Activated naive CD4-positive, alpha-beta T cell treated with anti-CD3 and anti-CD28 coated beads for 36 hours (primary cell): ENCODE measurements around the gene SPEM2. TPM values are rescaled to one million over a fixed set of nuclear protein-coding genes. Genes with fewer than 3 reads are reported as not detected.
A peak's percentile ranks its signal among the peaks of the same experiment; 100 is the strongest.
"Not testable (repeated sequence)": the region's sequence is repeated elsewhere in the genome, so short reads cannot be mapped to it uniquely, and the experiment has no call there.

Source experiments
- CTCF ChIA-PET: fragments of 350-600 bp; sonication (Branson Sonifier 250); formaldehyde crosslinking; loops from one replicate; lab custom pipeline; 2021; ENCODE audit warnings: antibody characterized with exemption; lab: Charles Lee
- DNase-seq: peaks from one replicate; pipeline ENCODE4 v3.0.0-alpha.2; 2020
- H3K27ac Mint-ChIP-seq: one replicate; pipeline ENCODE4 v1.8.0; 2021; ENCODE audit warnings: mild to moderate bottlenecking, mixed read lengths
- H3K27me3 Mint-ChIP-seq: one replicate; pipeline ENCODE4 v1.8.0; 2021; ENCODE audit warnings: low read depth, mixed read lengths
- H3K36me3 Mint-ChIP-seq: one replicate; pipeline ENCODE4 v1.8.0; 2021; ENCODE audit warnings: low read depth, mixed read lengths
- H3K4me1 Mint-ChIP-seq: one replicate; pipeline ENCODE4 v1.8.0; 2021; ENCODE audit warnings: low read depth, mixed read lengths
- H3K4me3 Mint-ChIP-seq: one replicate; pipeline ENCODE4 v1.8.0; 2021; ENCODE audit warnings: mild to moderate bottlenecking, moderate library complexity, mixed read lengths
- H3K9me3 Mint-ChIP-seq: one replicate; pipeline ENCODE4 v1.8.0; 2021; ENCODE audit warnings: mixed read lengths
- intact Hi-C: fragments of 100-400 bp; cut with micrococcal nuclease; formaldehyde crosslinking; loops from one replicate; pipeline ENCODE4 v1.15.1; 2023
- total RNA-seq, 2 experiments: library from RNA; stranded (reverse); gene quantifications; one replicate each; pipeline ENCODE4 v1.2.3, GENCODE V29; 2021

Gene SPEM2
- total RNA-seq, 2 experiments from 2014 or later: not detected

- intact Hi-C loops: no loop called here
- Mint-ChIP-seq H3K4me1 (peaks cover 5% of the 10 kb centered on the region), H3K9me3 (no peaks in the 10 kb centered on the region), H3K4me3 (no peak overlapping the region), H3K27me3 (no peaks in the 10 kb centered on the region), H3K27ac (no peak overlapping the region), H3K36me3 (peaks cover 2% of the 10 kb centered on the region)
- DNase-seq: no peak
- CTCF ChIA-PET: no interaction called here
Observed at GRCh38 chr17:7460850-7461660, 35.6 kb downstream of the SPEM2 start.

- no peaks in the 10 kb centered on the region for H3K27me3 Mint-ChIP-seq
- peaks cover 3% of the 10 kb centered on the region for H3K36me3 Mint-ChIP-seq
- no peak overlapping the region for H3K4me3 Mint-ChIP-seq
- intact Hi-C loops: no loop called here
- peaks cover 5% of the 10 kb centered on the region for H3K4me1 Mint-ChIP-seq
- no peak for DNase-seq
- H3K9me3 Mint-ChIP-seq: no peaks in the 10 kb centered on the region
- H3K27ac Mint-ChIP-seq: no peak overlapping the region
- CTCF ChIA-PET: interaction anchor here (1.1 kb wide), 1 partner anchor 15 kb away, joined by 3 read pairs; no protein-coding TSS in a partner anchor
Observed at GRCh38 chr17:7462474-7463371, 37.3 kb downstream of the SPEM2 start.

- CTCF ChIA-PET: interaction anchor here (1.1 kb wide), 1 partner anchor 14 kb away, joined by 3 read pairs; no protein-coding TSS in a partner anchor
- H3K36me3 Mint-ChIP-seq: peaks cover 3% of the 10 kb centered on the region
- H3K27me3 Mint-ChIP-seq: no peaks in the 10 kb centered on the region
- no peaks in the 10 kb centered on the region for H3K9me3 Mint-ChIP-seq
- peaks cover 5% of the 10 kb centered on the region for H3K4me1 Mint-ChIP-seq
- H3K27ac Mint-ChIP-seq: no peak overlapping the region
- DNase-seq: no peak
- H3K4me3 Mint-ChIP-seq: no peak overlapping the region
- intact Hi-C loops: no loop called here
Observed at GRCh38 chr17:7463372-7463846, 38.0 kb downstream of the SPEM2 start.

- intact Hi-C loops: no loop called here
- DNase-seq: no peak
- Mint-ChIP-seq H3K36me3 (peaks cover 3% of the 10 kb centered on the region), H3K4me3 (no peak overlapping the region), H3K4me1 (peaks cover 5% of the 10 kb centered on the region), H3K9me3 (no peaks in the 10 kb centered on the region), H3K27me3 (no peaks in the 10 kb centered on the region), H3K27ac (no peak overlapping the region)
- CTCF ChIA-PET: no interaction called here
Observed at GRCh38 chr17:7464081-7464480, 38.7 kb downstream of the SPEM2 start.

- CTCF ChIA-PET: no interaction called here
- H3K36me3 Mint-ChIP-seq: peaks cover 3% of the 10 kb centered on the region
- no peak overlapping the region for H3K27ac Mint-ChIP-seq
- no peaks in the 10 kb centered on the region for H3K9me3 Mint-ChIP-seq
- intact Hi-C loops: no loop called here
- H3K27me3 Mint-ChIP-seq: no peaks in the 10 kb centered on the region
- peaks cover 5% of the 10 kb centered on the region for H3K4me1 Mint-ChIP-seq
- no peak for DNase-seq
- no peak overlapping the region for H3K4me3 Mint-ChIP-seq
Observed at GRCh38 chr17:7465597-7466275, 40.3 kb downstream of the SPEM2 start.

- CTCF ChIA-PET: no interaction called here
- H3K27ac Mint-ChIP-seq: no peak overlapping the region
- H3K4me3 Mint-ChIP-seq: no peak overlapping the region
- H3K9me3 Mint-ChIP-seq: no peaks in the 10 kb centered on the region
- peaks cover 3% of the 10 kb centered on the region for H3K36me3 Mint-ChIP-seq
- H3K4me1 Mint-ChIP-seq: peaks cover 5% of the 10 kb centered on the region
- DNase-seq: no peak
- intact Hi-C loops: no loop called here
- H3K27me3 Mint-ChIP-seq: no peaks in the 10 kb centered on the region
Observed at GRCh38 chr17:7466318-7466638, 40.9 kb downstream of the SPEM2 start.

GRCh38 chr17:7466639-7467341 is 41.4 kb downstream of the SPEM2 start:
- intact Hi-C loops: no loop called here
- CTCF ChIA-PET: no interaction called here
- Mint-ChIP-seq H3K36me3 (peaks cover 3% of the 10 kb centered on the region), H3K9me3 (no peaks in the 10 kb centered on the region), H3K27ac (peak overlapping the region; percentile 53), H3K4me3 (no peak overlapping the region), H3K27me3 (no peaks in the 10 kb centered on the region), H3K4me1 (peaks cover 8% of the 10 kb centered on the region)
- no peak for DNase-seq

GRCh38 chr17:7467498-7467897 is 42.1 kb downstream of the SPEM2 start:
- Mint-ChIP-seq H3K9me3 (no peaks in the 10 kb centered on the region), H3K4me1 (peaks cover 11% of the 10 kb centered on the region), H3K27me3 (no peaks in the 10 kb centered on the region), H3K36me3 (peaks cover 3% of the 10 kb centered on the region), H3K4me3 (no peak overlapping the region), H3K27ac (peak overlapping the region; percentile 5)
- DNase-seq: no peak
- intact Hi-C loops: no loop called here
- CTCF ChIA-PET: no interaction called here

GRCh38 chr17:7468290-7468689 is 42.9 kb downstream of the SPEM2 start:
- H3K36me3 Mint-ChIP-seq: peaks cover 3% of the 10 kb centered on the region
- H3K9me3 Mint-ChIP-seq: no peaks in the 10 kb centered on the region
- intact Hi-C loops: no loop called here
- DNase-seq: no peak
- no peak overlapping the region for H3K27ac Mint-ChIP-seq
- no peak overlapping the region for H3K4me3 Mint-ChIP-seq
- peaks cover 13% of the 10 kb centered on the region for H3K4me1 Mint-ChIP-seq
- no peaks in the 10 kb centered on the region for H3K27me3 Mint-ChIP-seq
- CTCF ChIA-PET: interaction anchor here (0.6 kb wide), 1 partner anchor 728 kb away, joined by 3 read pairs; no protein-coding TSS in a partner anchor

GRCh38 chr17:7468804-7469389 is 43.5 kb downstream of the SPEM2 start:
- DNase-seq: no peak
- CTCF ChIA-PET: interaction anchor here (0.6 kb wide), 1 partner anchor 727 kb away, joined by 3 read pairs; no protein-coding TSS in a partner anchor
- intact Hi-C loops: no loop called here
- H3K4me1 Mint-ChIP-seq: peaks cover 16% of the 10 kb centered on the region
- no peak overlapping the region for H3K4me3 Mint-ChIP-seq
- no peaks in the 10 kb centered on the region for H3K27me3 Mint-ChIP-seq
- no peak overlapping the region for H3K27ac Mint-ChIP-seq
- H3K9me3 Mint-ChIP-seq: no peaks in the 10 kb centered on the region
- peaks cover 3% of the 10 kb centered on the region for H3K36me3 Mint-ChIP-seq

GRCh38 chr17:7469843-7470242 is 44.4 kb downstream of the SPEM2 start:
- H3K27me3 Mint-ChIP-seq, DNase-seq, H3K9me3 Mint-ChIP-seq, H3K36me3 Mint-ChIP-seq, intact Hi-C loops, H3K27ac Mint-ChIP-seq, H3K4me3 Mint-ChIP-seq: not testable (repeated sequence)
- H3K4me1 Mint-ChIP-seq: peaks cover 16% of the 10 kb centered on the region
- CTCF ChIA-PET: interaction anchor here (0.9 to 1.1 kb wide), 3 partner anchors 10 to 114 kb away, joined by 3 to 5 read pairs (median 4); no protein-coding TSS in a partner anchor
